Umbilical cord (tissue), 2 donors: ENCODE data around the gene PGBD5. TPM values are rescaled to one million over a fixed set of nuclear protein-coding genes. Genes with fewer than 3 reads are reported as not detected.

Experiments
- DNase-seq: peaks from one replicate; pipeline ENCODE4 v3.0.0-alpha.2; 2015; ENCODE audit warnings: low spot score
- total RNA-seq: library from RNA; depleted of rRNA; stranded (reverse); fragments of >200 nt; gene quantifications from one replicate; pipeline ENCODE4 v1.2.3, GENCODE V29; 2014; ENCODE audit warnings: low replicate concordance; ENCODE audit not compliant: insufficient read depth

Gene PGBD5
- total RNA-seq, 1 donor from 2014 or later: 1.7 TPM

GRCh38 chr1:230398856-230399255, 27.3 kb downstream of the PGBD5 start:
- no peak for DNase-seq

DNA sequence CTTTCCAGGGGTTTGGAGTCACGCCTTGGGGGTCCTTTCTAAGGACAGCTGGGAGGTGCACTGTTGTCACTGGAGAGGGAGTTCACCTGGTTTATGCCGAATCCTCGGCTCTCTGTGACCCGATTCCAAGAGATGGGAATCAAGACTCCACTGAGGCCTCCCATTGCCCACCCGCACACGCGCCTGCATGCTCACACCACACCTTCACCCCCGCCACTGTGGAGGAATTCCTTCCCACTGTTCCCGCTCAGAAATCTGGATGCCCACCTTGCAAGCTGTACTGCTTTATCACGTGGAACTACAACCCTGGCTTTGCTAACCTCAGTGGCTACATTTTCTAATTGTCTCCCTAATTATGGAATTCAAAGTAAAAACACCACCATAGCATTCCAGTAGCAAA, 29.2 kb downstream of the PGBD5 start:
- no peak for DNase-seq

GRCh38 chr1:230395932-230396331, 30.2 kb downstream of the PGBD5 start:
- no peak for DNase-seq

- no peak for DNase-seq
These were observed 31.4 kb downstream of the PGBD5 start for GRCh38 chr1:230394741-230395140.

DNA sequence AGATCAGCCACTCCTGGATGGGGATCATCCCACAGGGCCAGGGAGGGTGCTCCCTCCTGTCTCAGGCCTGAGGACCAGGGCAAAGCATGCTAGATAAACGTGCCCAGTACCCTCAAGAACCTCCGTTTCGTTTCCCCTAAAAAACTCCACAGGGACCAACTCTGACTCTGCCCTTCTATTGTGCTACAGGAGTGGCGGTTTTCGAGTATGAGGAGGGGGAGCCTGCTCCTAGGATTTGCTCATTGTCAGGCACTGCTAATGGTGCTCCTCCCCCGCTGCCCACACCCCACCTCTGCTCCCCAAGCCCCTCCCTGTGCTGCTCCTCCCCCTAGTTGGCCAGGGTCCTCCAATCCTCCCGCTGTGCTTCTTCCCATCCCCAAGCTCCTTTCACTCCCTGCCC, 32.0 kb downstream of the PGBD5 start:
- no peak for DNase-seq

DNA sequence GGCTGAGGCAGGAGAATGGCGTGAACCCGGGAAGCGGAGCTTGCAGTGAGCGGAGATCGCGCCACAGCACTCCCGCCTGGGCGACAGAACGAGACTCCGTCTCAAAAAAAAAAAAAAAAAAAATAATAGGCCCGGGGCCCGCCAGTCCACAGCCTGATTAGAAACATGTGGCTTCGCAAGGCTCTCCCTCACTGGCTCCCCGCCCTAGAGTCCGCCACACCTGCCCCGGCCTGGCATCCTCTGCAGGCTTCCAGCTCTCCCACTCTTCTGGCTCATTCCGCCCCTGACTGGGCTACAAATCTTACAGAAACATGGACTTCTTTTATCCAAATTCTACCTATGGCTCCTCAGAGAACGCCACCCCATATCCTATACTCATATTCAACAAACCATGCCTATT, 32.4 kb downstream of the PGBD5 start:
- DNase-seq: no peak

DNA sequence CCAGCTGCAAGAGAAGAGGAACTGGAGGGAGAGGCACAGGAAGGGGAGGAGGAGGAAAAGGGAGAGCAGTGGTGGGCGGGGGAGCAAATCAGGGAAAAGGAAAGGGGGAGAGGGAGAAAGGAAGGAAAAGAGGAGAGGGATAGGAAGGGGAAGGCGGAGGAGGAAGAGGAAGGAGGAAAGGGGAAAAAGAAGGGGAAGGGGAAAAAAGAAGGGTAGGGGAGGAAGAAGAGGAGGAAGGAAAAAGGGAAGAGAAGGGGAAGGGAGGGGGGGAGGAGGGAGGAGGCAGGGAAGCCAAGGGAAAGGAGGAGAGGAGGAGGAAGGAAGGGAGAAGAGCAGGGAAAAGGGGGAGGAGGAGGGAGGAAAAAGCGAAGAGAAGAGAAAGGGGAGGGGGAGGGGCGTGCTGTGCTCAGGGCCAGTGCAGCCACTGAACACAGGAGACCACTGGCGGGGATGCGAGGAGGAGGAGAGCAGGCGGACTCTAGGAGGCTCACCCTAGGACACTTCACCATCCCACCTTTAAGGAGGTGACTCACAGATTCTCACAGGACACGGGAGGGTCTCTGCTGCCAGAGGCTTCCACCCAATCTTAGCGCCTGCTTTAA, 33.1 kb downstream of the PGBD5 start:
- DNase-seq: no peak

GRCh38 chr1:230392536-230392909, 33.6 kb downstream of the PGBD5 start:
- no peak for DNase-seq

GRCh38 chr1:230391776-230392535, 34.2 kb downstream of the PGBD5 start:
- no peak for DNase-seq

GRCh38 chr1:230390371-230390770, 35.8 kb downstream of the PGBD5 start:
- DNase-seq: no peak

DNA sequence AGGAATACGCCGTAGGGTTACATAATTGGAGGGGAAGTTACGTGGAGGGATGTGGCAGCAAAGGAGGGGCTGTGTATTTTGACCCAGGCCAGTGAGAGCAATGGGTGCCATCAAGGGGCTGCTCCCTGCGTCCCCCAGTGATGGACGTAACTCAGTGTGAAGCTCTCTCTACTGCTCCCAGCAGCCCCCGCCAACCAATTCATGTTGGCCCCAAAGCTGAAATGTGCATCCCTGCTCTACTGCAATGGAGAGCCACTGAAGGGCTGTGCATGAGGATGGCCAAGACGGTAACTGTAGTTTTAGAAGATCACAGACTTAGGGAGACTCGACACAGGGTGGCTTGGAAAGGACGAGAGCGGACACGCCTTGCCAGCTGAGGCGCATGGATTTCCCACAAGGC, 38.3 kb downstream of the PGBD5 start:
- DNase-seq: no peak

DNA sequence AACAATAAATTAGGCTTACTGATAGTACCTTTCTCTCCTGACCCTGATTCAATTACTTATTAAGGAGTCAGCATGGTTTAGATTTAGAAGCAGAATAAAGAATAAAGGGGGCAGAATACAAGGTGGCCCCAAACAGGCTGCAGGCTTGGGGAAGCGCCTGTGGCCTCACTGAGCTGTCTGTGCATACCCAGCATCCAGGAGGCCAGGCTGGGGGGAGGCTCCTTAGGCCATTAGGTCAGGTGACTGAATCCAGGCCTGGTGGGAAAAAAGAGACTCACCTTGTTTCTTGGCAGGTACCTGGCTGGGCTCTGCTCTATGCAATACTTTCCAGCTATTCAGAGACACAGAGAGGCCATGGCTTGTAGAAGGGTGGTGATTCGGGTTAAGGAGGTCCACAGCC, 38.8 kb downstream of the PGBD5 start:
- no peak for DNase-seq

DNA sequence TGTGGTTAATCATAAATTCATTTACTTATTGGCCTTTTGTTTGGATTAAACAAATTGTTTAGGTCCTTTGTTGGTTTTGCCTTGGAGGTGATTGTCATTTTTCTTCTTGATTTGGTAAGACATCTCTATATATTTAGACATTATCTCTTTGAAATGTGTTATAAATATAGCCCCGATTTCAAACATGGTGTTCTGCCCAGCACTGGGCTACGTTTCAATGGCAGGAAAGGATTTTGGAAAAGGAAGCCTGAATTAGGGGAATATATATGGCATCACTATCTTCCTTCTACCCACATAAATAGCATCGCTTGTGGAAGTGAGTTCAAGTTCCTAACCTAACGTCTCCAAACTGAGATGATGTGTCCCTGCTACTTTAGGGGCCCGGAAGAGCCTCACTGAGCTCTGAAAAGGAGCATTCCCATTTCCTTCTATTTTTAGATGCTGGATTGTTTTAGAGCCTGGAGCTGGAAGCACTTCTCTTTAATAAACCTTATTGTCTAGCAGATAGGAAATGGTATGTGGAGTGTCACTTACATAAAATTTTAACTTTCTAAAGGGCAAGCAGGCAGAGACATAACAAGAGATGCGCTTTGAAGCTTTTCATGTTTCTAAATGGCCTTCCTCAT, 39.4 kb downstream of the PGBD5 start:
- DNase-seq: no peak

- DNase-seq: no peak
These were observed 40.2 kb downstream of the PGBD5 start for GRCh38 chr1:230385930-230386329.

GRCh38 chr1:230385158-230385450, 41.0 kb downstream of the PGBD5 start:
- DNase-seq: no peak

- no peak for DNase-seq
These were observed 41.6 kb downstream of the PGBD5 start for GRCh38 chr1:230384380-230385157.

GRCh38 chr1:230383425-230383824, 42.7 kb downstream of the PGBD5 start:
- DNase-seq: no peak

DNA sequence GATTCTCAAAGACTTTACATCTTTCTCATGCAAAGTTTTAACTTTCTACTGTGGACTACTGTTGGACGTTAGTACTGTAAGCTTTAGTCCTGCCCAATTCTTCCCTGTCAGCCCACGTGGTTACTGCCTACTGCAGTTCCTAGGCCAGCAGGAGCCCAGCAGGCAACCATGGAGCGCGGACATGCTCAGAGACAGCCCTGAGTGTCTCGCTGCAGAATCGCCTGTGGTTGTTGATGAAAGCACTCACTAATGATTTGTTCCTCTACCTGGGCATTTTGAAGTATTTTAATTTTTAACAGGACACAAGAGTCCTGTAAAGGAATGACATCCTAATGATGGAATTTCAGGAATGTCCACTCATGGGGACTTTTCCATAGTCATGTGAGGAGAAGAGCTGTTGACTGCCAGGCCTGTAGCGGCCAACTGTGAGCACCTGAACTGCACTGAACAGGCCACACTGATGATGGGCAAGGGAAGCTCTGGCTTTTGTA, 44.1 kb downstream of the PGBD5 start:
- no peak for DNase-seq

- no peak for DNase-seq
These were observed 44.5 kb downstream of the PGBD5 start for GRCh38 chr1:230381585-230381984.

DNA sequence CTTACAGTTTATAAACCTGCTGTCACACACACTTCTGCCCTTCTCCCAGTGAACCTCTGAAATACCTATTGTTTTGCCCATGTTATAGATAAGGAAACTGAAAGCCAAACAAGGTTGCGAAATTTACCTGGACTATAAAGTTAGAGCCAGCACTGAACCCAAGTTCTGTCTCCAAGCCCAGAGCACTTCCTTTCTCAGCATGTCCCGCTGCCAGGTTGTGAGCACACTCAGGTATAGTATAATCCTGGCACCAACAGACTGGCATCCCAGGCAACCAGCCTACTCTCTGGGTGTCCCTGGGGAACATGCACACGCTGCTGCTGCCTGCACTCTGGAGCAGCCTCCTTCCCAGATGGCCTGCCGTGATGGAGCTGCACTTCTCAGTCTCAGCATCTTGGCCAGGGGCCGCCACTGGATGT, 45.1 kb downstream of the PGBD5 start:
- DNase-seq: no peak

DNA sequence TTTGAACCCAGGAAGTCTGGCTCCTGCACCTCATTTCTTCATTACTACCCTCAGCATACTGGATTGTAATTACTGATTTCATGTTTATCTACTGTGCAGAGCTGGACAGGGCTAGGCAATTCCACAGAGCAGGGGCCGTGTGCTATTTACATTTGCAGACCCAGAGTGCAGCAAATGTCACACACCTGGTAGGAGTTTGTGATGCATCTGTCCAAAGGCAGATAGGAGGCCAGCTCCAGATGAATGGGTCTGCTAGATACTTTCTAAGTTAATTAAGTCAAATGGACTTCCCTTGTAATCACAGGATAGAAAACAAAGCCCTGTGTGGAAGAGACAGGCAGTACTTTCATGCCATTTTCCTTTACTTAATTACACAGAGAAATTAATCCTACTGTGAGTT, 46.2 kb downstream of the PGBD5 start:
- no peak for DNase-seq

DNA sequence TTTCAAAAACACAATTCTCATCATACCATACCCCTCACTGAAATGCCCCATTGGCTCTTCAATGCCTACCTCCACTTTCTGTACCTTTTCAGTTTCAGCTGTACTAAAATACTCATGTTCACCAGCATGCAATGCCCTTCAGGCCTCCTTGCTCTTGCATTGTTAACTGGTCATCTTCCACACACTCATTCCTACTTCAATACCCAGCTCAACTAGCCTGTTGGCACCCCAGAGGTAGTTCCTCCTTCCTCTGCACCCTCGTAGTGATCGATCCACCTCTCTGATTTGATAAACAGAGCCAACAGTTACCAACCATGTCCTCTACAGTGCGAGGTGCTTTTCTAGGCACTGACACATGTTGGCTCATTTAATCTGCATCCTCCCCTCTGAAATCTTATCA, 46.7 kb downstream of the PGBD5 start:
- DNase-seq: no peak
